ENCODE results near the gene MGMT.

The MGMT gene

DNA sequence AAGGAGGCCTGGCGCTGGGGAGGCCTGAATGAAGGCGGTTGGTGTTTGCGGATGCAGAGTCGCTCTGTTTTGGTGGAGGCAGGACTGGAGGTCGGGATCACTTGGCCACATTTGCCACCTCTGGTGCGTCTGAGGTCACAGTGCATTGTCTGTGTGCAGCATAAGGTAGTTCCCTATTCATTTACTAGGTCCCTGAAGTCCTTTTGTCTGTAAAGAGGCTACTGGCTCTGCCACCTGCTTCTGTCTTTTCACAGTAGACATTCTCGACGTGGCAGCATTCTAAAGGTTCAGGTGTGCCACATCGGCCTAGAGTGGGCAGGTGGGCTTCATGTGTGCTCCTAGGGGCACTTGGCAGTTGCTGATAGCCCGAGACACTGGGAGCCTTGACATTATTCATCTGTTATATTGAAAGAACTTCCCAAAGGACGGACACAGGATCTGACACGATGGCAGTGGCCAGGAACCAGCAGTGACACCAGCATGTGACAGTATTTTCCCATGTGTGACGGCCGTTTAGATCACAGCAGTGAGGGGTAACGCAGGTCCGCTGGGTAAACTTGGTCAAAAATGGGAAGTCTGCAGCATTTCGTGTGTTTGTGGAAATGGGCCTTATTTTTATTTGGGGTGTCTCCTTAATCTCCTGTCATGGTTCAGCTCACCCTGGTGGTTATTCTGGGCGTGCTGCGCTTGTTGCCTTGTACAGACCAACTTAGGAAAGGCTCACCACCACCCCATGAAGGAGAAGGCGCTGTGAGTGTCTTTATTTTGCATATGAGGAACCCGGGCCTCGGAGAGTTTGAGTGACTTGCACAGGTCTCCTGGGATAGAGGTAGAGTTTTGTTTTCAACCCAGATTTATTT, 5.9 kb downstream of the MGMT start:
- TF ChIP-seq, protein P1, sequence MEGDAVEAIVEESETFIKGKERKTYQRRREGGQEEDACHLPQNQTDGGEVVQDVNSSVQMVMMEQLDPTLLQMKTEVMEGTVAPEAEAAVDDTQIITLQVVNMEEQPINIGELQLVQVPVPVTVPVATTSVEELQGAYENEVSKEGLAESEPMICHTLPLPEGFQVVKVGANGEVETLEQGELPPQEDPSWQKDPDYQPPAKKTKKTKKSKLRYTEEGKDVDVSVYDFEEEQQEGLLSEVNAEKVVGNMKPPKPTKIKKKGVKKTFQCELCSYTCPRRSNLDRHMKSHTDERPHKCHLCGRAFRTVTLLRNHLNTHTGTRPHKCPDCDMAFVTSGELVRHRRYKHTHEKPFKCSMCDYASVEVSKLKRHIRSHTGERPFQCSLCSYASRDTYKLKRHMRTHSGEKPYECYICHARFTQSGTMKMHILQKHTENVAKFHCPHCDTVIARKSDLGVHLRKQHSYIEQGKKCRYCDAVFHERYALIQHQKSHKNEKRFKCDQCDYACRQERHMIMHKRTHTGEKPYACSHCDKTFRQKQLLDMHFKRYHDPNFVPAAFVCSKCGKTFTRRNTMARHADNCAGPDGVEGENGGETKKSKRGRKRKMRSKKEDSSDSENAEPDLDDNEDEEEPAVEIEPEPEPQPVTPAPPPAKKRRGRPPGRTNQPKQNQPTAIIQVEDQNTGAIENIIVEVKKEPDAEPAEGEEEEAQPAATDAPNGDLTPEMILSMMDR (IDR thresholded peaks at IDR 0.05; ENCODE audit: low read depth, low read length, missing control alignments), result no peak
- no peak for DNase-seq (ENCODE audit: extremely low read depth, low read depth)
- H3K4me3 ChIP-seq (replicated peaks; ENCODE audit: low read depth, low read length), result no peak overlapping the region

DNA sequence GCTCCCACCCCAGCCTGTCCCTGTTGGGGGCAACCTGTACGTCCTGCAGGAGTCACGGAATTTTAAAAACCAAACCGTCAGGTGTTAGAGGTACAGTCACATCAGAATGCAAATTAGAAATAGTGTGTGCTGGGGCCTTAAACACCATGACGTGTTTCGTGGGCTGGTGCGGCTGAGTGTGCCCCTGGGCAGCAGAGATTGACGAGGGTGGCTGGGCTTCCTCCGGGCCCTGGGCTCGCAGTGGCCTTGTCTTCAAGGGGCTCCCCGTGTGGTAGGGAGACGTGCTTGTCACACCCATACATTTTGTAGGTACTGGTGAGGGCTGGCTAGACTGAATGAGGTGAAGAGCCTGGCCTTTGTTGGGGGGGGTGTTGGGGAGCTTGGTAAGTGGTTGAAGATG, 7.6 kb downstream of the MGMT start:
- no peak overlapping the region for H3K4me3 ChIP-seq (replicated peaks; ENCODE audit: low read depth, low read length)
- DNase-seq (ENCODE audit: extremely low read depth, low read depth), result no peak
- TF ChIP-seq, protein P1 (IDR thresholded peaks at IDR 0.05; ENCODE audit: low read depth, low read length, missing control alignments), result no peak

DNA sequence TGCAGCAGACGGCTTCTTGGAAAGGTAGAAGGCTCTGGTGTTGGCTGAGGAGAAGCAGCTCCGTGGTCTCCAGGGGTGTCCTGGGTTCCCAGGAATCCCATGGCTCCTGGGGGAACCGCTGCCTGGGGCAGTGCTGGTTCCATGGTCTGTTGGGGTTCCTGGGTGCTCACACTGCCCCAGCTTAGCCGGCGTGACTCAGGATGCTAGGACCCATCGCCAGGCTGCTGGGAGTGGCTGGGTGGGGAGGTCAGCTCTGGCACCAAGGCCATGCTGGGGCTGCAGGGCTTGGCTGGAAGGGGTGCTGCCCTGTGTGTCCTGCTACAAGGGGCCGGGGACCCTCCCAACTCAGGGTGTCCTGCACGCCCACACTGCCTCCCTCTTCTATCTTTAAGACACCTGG, 9.4 kb downstream of the MGMT start:
- no peak for DNase-seq (ENCODE audit: extremely low read depth, low read depth)
- TF ChIP-seq, protein P1 (IDR thresholded peaks at IDR 0.05; ENCODE audit: low read depth, low read length, missing control alignments), result no peak
- no peak overlapping the region for H3K4me3 ChIP-seq (replicated peaks; ENCODE audit: low read depth, low read length)

DNA sequence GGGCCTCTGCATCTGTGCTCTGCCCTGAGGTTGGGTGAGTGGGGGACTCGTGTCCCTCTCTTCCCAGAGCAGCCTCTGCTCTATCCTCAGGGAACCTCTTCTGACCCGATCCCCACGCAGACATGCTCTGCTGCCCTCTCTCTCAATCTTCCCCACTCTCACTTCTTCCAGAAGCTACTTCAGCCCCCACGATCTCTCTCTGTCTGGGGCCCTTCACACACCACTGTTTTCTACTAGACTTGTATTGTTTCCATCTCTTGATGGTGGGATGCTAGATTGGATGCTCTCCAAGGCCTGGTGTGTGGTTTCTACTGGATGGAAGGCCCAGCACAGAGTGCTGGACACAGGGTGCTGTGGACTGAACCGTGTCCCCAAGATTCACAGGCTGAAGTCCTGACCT, 10.0 kb downstream of the MGMT start:
- TF ChIP-seq, protein P1 (IDR thresholded peaks at IDR 0.05; ENCODE audit: low read depth, low read length, missing control alignments), result no peak
- DNase-seq (ENCODE audit: extremely low read depth, low read depth), result no peak
- no peak overlapping the region for H3K4me3 ChIP-seq (replicated peaks; ENCODE audit: low read depth, low read length)

DNA sequence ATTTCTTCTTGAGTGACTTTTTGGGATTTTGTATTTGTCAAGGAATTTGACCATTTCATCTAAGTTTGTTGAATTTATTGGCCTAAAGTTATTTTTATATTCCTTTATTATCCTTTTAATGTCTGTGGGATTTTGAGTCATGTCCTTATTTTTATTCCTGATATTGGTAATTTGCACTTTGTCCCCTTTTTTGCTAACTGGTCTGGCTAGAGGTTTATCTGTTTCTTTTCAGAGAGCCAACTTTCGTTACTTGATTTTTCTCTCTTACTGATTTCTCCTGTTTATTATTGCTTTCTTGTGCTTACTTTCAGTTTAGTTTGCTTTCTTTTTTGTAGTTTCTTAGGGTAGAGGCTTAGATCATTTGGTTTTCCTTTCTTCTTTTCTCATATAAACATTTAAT, 14.6 kb downstream of the MGMT start:
- H3K4me3 ChIP-seq (replicated peaks; ENCODE audit: low read depth, low read length), result no peak overlapping the region
- TF ChIP-seq, protein P1 (IDR thresholded peaks at IDR 0.05; ENCODE audit: low read depth, low read length, missing control alignments), result no peak
- no peak for DNase-seq (ENCODE audit: extremely low read depth, low read depth)

DNA sequence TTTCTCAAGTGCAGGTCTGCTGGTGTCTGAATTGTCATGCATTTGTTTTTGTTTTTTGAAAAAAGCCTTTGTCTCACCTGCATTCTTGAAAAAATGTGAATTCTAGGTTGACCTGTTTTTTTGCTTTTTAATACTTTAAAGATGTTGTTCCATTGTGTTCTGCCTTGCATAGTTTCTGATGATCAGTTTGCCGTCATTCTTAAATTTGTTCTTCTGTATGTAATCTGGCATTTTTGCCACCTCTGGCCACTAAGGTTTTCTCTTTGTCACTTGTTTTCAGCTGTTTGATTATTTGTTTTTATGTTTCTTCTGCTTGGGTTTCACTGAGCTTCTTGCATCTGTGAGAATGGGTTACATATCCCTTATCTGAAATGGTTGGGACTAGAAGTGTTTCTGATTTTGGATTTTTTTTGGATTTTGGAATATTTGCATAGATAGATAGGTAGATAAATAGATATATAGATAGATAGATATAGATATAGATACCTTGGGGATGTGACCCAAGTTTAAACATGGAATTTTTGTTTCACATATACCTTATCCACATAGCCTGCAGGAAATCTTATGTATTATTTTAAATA, 16.5 kb downstream of the MGMT start:
- TF ChIP-seq, protein P1 (IDR thresholded peaks at IDR 0.05; ENCODE audit: low read depth, low read length, missing control alignments), result no peak
- no peak for DNase-seq (ENCODE audit: extremely low read depth, low read depth)
- H3K4me3 ChIP-seq (replicated peaks; ENCODE audit: low read depth, low read length), result no peak overlapping the region

Measured in HFF-Myc (cell line).